DND-41 (cell line): ENCODE results near the gene SAMD9L.

ENCODE experiments used
- CTCF ChIP-seq: IDR thresholded peaks from 2 replicates; pipeline ENCODE4 v1.5.1; 2012; ENCODE audit warnings: borderline replicate concordance, low read length, moderate library complexity, mild to moderate bottlenecking; ENCODE audit not compliant: poor library complexity, severe bottlenecking; ENCODE audit errors: extremely low read depth
- EZH2 ChIP-seq: IDR thresholded peaks from 3 replicates; pipeline ENCODE4 v1.6.1; 2012; ENCODE audit warnings: borderline replicate concordance, low read depth, mild to moderate bottlenecking, moderate library complexity, low read length, inconsistent platforms; ENCODE audit not compliant: severe bottlenecking

DNA sequence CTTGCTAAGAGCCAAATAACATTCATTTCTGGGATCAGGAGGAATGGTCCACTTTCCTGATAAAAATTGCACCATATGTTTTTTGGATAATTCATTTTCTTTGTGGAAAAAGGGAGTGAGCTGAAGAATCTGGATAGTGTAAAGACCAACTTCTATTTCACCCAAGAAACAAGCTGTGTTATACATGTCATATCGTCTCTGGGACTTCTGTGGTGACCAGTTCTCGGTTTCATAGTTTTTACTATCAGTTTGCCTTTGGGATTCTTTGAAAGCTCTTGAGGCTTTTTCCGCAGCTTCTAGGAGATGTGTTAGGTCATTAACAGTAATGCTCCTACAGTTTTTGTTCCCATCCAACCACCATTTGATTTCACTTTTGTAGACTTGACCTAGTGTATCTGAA lies 16.0 kb downstream of the SAMD9L start:
- TF ChIP-seq CTCF (no peak), EZH2 (no peak)
